ENCODE measurements around the gene AGXT2.

The AGXT2 gene

GRCh38 chr5:35026280-35026840, 21.4 kb downstream of the AGXT2 start:
- Histone ChIP-seq H3K9ac (no peak overlapping the region), H3K9me3 (replicated peaks in 1 of 11) (no peaks in the 10 kb centered on the region), H3K27ac (no peak overlapping the region), H3K4me2 (no peak overlapping the region), H3K4me1 (peaks cover 0 to 9% (median 0%) of the 10 kb centered on the region in 10 experiments; a peak in 5 of 20 replicates), H4K20me1 (no peaks in the 10 kb centered on the region), H3K27me3 (no peaks in the 10 kb centered on the region), H3K36me3 (no peaks in the 10 kb centered on the region), H3K4me3 (no peak overlapping the region)
- TF ChIP-seq Cebpa-rat (IDR thresholded peaks at IDR 0.05), result no peak

GRCh38 chr5:35024911-35025510, 22.7 kb downstream of the AGXT2 start:
- no peak for TF ChIP-seq Cebpa-rat (IDR thresholded peaks at IDR 0.05)
- Histone ChIP-seq H3K27ac (no peak overlapping the region), H3K9me3 (replicated peaks in 1 of 11) (no peaks in the 10 kb centered on the region), H3K4me3 (no peak overlapping the region), H3K36me3 (no peaks in the 10 kb centered on the region), H3K27me3 (no peaks in the 10 kb centered on the region), H4K20me1 (no peaks in the 10 kb centered on the region), H3K4me2 (no peak overlapping the region), H3K9ac (no peak overlapping the region), H3K4me1 (peaks cover 0 to 9% (median 0%) of the 10 kb centered on the region in 10 experiments; a peak in 5 of 20 replicates)

- no peaks in the 10 kb centered on the region for H3K36me3 ChIP-seq
- no peak for TF ChIP-seq Cebpa-rat (IDR thresholded peaks at IDR 0.05)
- no peaks in the 10 kb centered on the region for H3K4me1 ChIP-seq
- H3K4me2 ChIP-seq, result no peak overlapping the region
- H3K9me3 ChIP-seq (replicated peaks in 1 of 11), result no peaks in the 10 kb centered on the region
- H3K27me3 ChIP-seq, result no peaks in the 10 kb centered on the region
- H3K9ac ChIP-seq, result no peak overlapping the region
- no peak overlapping the region for H3K4me3 ChIP-seq
- H3K27ac ChIP-seq, result no peak overlapping the region
- H4K20me1 ChIP-seq, result no peaks in the 10 kb centered on the region
Measured at GRCh38 chr5:35023391-35024178, 24.2 kb downstream of the AGXT2 start.

- Histone ChIP-seq H3K9me3 (replicated peaks in 1 of 11) (peaks cover 0 to 10% (median 4%) of the 10 kb centered on the region in 11 experiments; a peak in 2 of 22 replicates), H3K4me3 (no peak overlapping the region), H3K27me3 (no peaks in the 10 kb centered on the region), H4K20me1 (no peaks in the 10 kb centered on the region), H3K27ac (no peak overlapping the region), H3K4me1 (peaks cover 0 to 5% (median 0%) of the 10 kb centered on the region in 10 experiments; a peak in 1 of 20 replicates), H3K36me3 (no peaks in the 10 kb centered on the region), H3K9ac (no peak overlapping the region), H3K4me2 (no peak overlapping the region)
- no peak for TF ChIP-seq Cebpa-rat (IDR thresholded peaks at IDR 0.05)
Measured at GRCh38 chr5:35016174-35017051, 31.3 kb downstream of the AGXT2 start.

- peaks cover 0 to 10% (median 4%) of the 10 kb centered on the region in 11 experiments; a peak in 2 of 22 replicates for H3K9me3 ChIP-seq (replicated peaks in 1 of 11)
- H3K36me3 ChIP-seq, result no peaks in the 10 kb centered on the region
- no peak overlapping the region for H3K4me2 ChIP-seq
- TF ChIP-seq Cebpa-rat (IDR thresholded peaks at IDR 0.05), result no peak
- H3K4me1 ChIP-seq, result peaks cover 0 to 5% (median 0%) of the 10 kb centered on the region in 10 experiments; a peak in 1 of 20 replicates
- H4K20me1 ChIP-seq, result no peaks in the 10 kb centered on the region
- no peak overlapping the region for H3K27ac ChIP-seq
- H3K9ac ChIP-seq, result no peak overlapping the region
- H3K27me3 ChIP-seq, result no peaks in the 10 kb centered on the region
- H3K4me3 ChIP-seq, result no peak overlapping the region
Measured at GRCh38 chr5:35015063-35015462, 32.7 kb downstream of the AGXT2 start.

GRCh38 chr5:35012796-35013195, 35.0 kb downstream of the AGXT2 start:
- Histone ChIP-seq H3K27me3 (no peaks in the 10 kb centered on the region), H3K9ac (no peak overlapping the region), H3K27ac (no peak overlapping the region), H4K20me1 (no peaks in the 10 kb centered on the region), H3K9me3 (replicated peaks in 1 of 11) (peaks cover 0 to 13% (median 4%) of the 10 kb centered on the region in 11 experiments; a peak in 3 of 22 replicates), H3K4me3 (no peak overlapping the region), H3K36me3 (no peaks in the 10 kb centered on the region), H3K4me2 (no peak overlapping the region), H3K4me1 (peaks cover 0 to 5% (median 0%) of the 10 kb centered on the region in 10 experiments; a peak in 1 of 20 replicates)
- TF ChIP-seq Cebpa-rat (IDR thresholded peaks at IDR 0.05), result no peak

GRCh38 chr5:35012365-35012764, 35.4 kb downstream of the AGXT2 start:
- Histone ChIP-seq H3K9me3 (replicated peaks in 1 of 11) (peaks cover 0 to 11% (median 4%) of the 10 kb centered on the region in 11 experiments; a peak in 4 of 22 replicates), H3K27ac (no peak overlapping the region), H3K27me3 (no peaks in the 10 kb centered on the region), H3K9ac (no peak overlapping the region), H3K36me3 (no peaks in the 10 kb centered on the region), H4K20me1 (no peaks in the 10 kb centered on the region), H3K4me3 (no peak overlapping the region), H3K4me2 (no peak overlapping the region), H3K4me1 (peaks cover 0 to 5% (median 0%) of the 10 kb centered on the region in 10 experiments; a peak in 1 of 20 replicates)
- TF ChIP-seq Cebpa-rat (IDR thresholded peaks at IDR 0.05), result no peak

GRCh38 chr5:35010676-35011075, 37.1 kb downstream of the AGXT2 start:
- H3K27ac ChIP-seq, result no peak overlapping the region
- TF ChIP-seq Cebpa-rat (IDR thresholded peaks at IDR 0.05), result no peak
- no peaks in the 10 kb centered on the region for H3K36me3 ChIP-seq
- peaks cover 0 to 7% (median 0%) of the 10 kb centered on the region in 11 experiments; a peak in 3 of 22 replicates for H3K9me3 ChIP-seq (replicated peaks in 1 of 11)
- H3K4me2 ChIP-seq, result no peak overlapping the region
- H3K27me3 ChIP-seq, result no peaks in the 10 kb centered on the region
- no peaks in the 10 kb centered on the region for H3K4me1 ChIP-seq
- no peak overlapping the region for H3K9ac ChIP-seq
- no peaks in the 10 kb centered on the region for H4K20me1 ChIP-seq
- H3K4me3 ChIP-seq, result no peak overlapping the region

- TF ChIP-seq Cebpa-rat (IDR thresholded peaks at IDR 0.05), result no peak
- Histone ChIP-seq H3K9ac (no peak overlapping the region), H4K20me1 (no peaks in the 10 kb centered on the region), H3K27me3 (no peaks in the 10 kb centered on the region), H3K4me3 (no peak overlapping the region), H3K36me3 (no peaks in the 10 kb centered on the region), H3K4me1 (no peaks in the 10 kb centered on the region), H3K4me2 (no peak overlapping the region), H3K9me3 (replicated peaks in 1 of 11) (peaks cover 0 to 7% (median 0%) of the 10 kb centered on the region in 11 experiments; a peak in 3 of 22 replicates), H3K27ac (no peak overlapping the region)
Measured at GRCh38 chr5:35009657-35010056, 38.1 kb downstream of the AGXT2 start.

All from BLaER1 treated with 17β-estradiol and CSF1 and Interleukin-3, amounts not matched to agents 10 nM and 100 nM (cell line).